MM.1S (cell line): ENCODE measurements around the gene HIPK2.

Source experiments
- EZH2 ChIP-seq: fragments of 300-600 bp; sonication (generic); optimal IDR thresholded peaks from 2 replicates; pipeline ENCODE3; 2017; ENCODE audit warnings: low read depth, mild to moderate bottlenecking, antibody characterized with exemption, low read length, mixed read lengths
- EZH2phosphoT487 ChIP-seq: fragments of 300-600 bp; sonication (generic); IDR thresholded peaks from 2 replicates; pipeline ENCODE4 v1.6.1; 2018; ENCODE audit warnings: antibody characterized with exemption, low read length
- TF ChIP-seq, protein P1 (sequence below): fragments of 300-600 bp; sonication (generic); IDR thresholded peaks from 2 replicates; pipeline ENCODE4 v1.5.1; 2016; ENCODE audit warnings: antibody characterized with exemption, low read length, mixed read lengths

DNA sequence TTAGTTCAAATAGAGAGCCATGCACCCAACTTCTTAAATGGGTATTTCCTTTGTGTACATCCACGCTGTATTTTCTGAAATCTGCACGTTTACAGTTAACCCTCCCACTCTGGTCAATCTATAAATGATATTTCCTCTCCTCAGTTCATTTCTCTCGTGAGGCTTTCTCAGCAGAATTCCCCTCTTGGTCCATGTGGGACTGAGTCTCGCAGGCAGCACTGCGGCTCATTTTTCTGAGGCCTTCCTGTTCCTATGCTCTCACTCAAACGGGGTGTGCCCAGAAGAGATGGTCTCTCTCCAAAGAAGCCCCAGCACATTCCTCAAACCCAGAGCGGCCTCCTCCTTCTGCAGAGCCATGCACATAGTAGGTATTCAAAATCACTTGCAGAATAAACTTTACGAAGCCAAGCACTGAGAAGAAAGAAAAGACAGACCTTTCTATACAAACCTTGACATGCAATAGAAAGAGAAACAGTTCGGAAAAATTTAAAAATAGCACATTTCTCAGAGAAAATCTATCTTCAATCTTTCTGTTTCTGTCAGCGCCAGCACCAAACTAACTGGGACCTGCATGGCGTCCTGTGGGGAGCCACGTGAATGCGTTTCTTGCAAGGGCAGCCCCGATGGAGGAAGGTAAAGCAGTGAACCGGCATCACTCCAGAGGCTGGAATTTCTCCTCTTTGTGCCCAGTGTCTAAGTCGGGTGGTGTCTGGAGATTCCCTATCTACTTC, 77.1 kb downstream of the HIPK2 start:
- no peak for TF ChIP-seq EZH2
- TF ChIP-seq, protein P1, sequence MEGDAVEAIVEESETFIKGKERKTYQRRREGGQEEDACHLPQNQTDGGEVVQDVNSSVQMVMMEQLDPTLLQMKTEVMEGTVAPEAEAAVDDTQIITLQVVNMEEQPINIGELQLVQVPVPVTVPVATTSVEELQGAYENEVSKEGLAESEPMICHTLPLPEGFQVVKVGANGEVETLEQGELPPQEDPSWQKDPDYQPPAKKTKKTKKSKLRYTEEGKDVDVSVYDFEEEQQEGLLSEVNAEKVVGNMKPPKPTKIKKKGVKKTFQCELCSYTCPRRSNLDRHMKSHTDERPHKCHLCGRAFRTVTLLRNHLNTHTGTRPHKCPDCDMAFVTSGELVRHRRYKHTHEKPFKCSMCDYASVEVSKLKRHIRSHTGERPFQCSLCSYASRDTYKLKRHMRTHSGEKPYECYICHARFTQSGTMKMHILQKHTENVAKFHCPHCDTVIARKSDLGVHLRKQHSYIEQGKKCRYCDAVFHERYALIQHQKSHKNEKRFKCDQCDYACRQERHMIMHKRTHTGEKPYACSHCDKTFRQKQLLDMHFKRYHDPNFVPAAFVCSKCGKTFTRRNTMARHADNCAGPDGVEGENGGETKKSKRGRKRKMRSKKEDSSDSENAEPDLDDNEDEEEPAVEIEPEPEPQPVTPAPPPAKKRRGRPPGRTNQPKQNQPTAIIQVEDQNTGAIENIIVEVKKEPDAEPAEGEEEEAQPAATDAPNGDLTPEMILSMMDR, result no peak
- no peak for TF ChIP-seq EZH2phosphoT487
